Lower leg skin (tissue), 3 donors: Measurements from ENCODE around the gene BMP7.

Experiments used
- POLR2A ChIP-seq, 2 donors: fragments of 450-650 bp; IDR thresholded peaks; one replicate each; pipeline ENCODE4 v1.6.1; 2016 to 2017; ENCODE audit warnings: antibody characterized with exemption in 2 of 2, mild to moderate bottlenecking in 1 of 2, moderate library complexity in 1 of 2
- TF ChIP-seq, protein P1 (sequence below), 3 donors: fragments of 450-650 bp; IDR thresholded peaks; one replicate each; pipeline ENCODE4 v1.5.1; 2016; ENCODE audit warnings: antibody characterized with exemption in 3 of 3, mild to moderate bottlenecking in 3 of 3, moderate library complexity in 2 of 3

DNA sequence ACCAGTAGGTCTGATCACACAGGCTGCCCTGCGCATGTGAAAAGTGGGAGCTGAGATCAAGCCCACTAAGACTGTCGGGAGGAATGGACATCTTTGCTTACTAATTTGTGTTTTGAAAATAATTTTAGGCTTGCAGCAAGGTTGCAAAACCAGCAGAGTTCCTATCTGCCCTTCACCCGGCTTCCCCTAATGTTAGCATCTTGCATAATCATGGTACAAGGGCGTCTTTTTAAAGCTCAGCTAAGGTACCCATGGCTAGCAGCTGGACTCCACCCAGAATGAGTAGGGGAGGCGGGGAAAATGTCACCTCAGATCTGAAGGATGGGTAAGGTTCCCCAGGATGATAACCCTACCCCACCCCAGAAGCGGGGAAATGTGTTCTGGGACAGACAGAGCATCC, 25.3 kb upstream of the BMP7 start:
- TF ChIP-seq, protein P1, sequence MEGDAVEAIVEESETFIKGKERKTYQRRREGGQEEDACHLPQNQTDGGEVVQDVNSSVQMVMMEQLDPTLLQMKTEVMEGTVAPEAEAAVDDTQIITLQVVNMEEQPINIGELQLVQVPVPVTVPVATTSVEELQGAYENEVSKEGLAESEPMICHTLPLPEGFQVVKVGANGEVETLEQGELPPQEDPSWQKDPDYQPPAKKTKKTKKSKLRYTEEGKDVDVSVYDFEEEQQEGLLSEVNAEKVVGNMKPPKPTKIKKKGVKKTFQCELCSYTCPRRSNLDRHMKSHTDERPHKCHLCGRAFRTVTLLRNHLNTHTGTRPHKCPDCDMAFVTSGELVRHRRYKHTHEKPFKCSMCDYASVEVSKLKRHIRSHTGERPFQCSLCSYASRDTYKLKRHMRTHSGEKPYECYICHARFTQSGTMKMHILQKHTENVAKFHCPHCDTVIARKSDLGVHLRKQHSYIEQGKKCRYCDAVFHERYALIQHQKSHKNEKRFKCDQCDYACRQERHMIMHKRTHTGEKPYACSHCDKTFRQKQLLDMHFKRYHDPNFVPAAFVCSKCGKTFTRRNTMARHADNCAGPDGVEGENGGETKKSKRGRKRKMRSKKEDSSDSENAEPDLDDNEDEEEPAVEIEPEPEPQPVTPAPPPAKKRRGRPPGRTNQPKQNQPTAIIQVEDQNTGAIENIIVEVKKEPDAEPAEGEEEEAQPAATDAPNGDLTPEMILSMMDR (IDR thresholded peaks at IDR 0.05): no peak
- no peak for TF ChIP-seq POLR2A (IDR thresholded peaks at IDR 0.05)
